Chondrocyte (in vitro differentiated cells): Measurements from ENCODE around the gene FLRT1. TPM values are rescaled to one million over a fixed set of nuclear protein-coding genes. Genes with fewer than 3 reads are reported as not detected.

Experiments used
- DNase-seq: peaks from one replicate; pipeline ENCODE4 v3.0.0; 2021; ENCODE audit warnings: mixed read lengths, low spot score
- H3K27ac Mint-ChIP-seq: one replicate; pipeline ENCODE4 v1.8.0; 2021; ENCODE audit warnings: mild to moderate bottlenecking, moderate library complexity, mixed read lengths; ENCODE audit not compliant: unreplicated experiment
- H3K27me3 Mint-ChIP-seq: 2 replicates; pipeline ENCODE4 v1.8.0; 2021; ENCODE audit warnings: low read depth, mixed read lengths
- H3K36me3 Mint-ChIP-seq: 2 replicates; pipeline ENCODE4 v1.8.0; 2021; ENCODE audit warnings: low read depth, mixed read lengths
- H3K4me1 Mint-ChIP-seq: 2 replicates; pipeline ENCODE4 v1.8.0; 2021; ENCODE audit warnings: low read depth, mild to moderate bottlenecking, mixed read lengths
- H3K4me3 Mint-ChIP-seq: one replicate; pipeline ENCODE4 v1.8.0; 2021; ENCODE audit warnings: mild to moderate bottlenecking, moderate library complexity, mixed read lengths; ENCODE audit not compliant: unreplicated experiment
- H3K9me3 Mint-ChIP-seq: 2 replicates; pipeline ENCODE4 v1.8.0; 2021; ENCODE audit warnings: low read depth, mixed read lengths
- total RNA-seq: library from RNA; stranded (reverse); gene quantifications from 3 replicates; pipeline ENCODE4 v1.2.1, GENCODE V29; 2021
- TF ChIP-seq, protein P1 (sequence below): fragments of 200-600 bp; sonication (generic); IDR thresholded peaks from 2 replicates; pipeline ENCODE4 v1.5.0; 2021; ENCODE audit warnings: antibody characterized with exemption, mild to moderate bottlenecking, moderate library complexity

The FLRT1 gene
- total RNA-seq, 1 donor from 2014 or later: 0.22 TPM

DNA sequence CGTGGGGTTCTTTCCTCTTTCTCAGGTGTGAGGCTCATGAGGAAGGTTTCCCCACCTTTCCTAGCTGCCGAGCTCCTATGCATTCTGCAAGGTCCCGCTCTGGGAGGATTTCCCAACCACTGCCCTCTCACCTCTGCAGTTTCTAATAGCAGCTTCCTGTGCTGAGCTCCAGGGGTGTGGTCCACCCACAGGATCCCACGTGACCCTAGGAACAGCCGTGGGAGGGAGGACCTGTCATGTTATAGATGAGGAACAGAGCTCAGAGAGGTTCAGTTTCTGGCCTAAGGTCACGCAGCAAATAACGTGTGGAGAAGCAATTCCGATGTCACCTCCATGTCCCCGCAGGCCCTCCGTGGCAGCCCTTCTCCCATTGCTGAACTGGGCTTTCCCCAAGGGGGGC, 38.5 kb downstream of the FLRT1 start:
- H3K4me1 Mint-ChIP-seq: no peaks in the 10 kb centered on the region
- no peak for DNase-seq
- no peak overlapping the region for H3K4me3 Mint-ChIP-seq
- H3K9me3 Mint-ChIP-seq: no peaks in the 10 kb centered on the region
- H3K36me3 Mint-ChIP-seq: no peaks in the 10 kb centered on the region
- H3K27me3 Mint-ChIP-seq: peaks cover 3% of the 10 kb centered on the region
- TF ChIP-seq, protein P1, sequence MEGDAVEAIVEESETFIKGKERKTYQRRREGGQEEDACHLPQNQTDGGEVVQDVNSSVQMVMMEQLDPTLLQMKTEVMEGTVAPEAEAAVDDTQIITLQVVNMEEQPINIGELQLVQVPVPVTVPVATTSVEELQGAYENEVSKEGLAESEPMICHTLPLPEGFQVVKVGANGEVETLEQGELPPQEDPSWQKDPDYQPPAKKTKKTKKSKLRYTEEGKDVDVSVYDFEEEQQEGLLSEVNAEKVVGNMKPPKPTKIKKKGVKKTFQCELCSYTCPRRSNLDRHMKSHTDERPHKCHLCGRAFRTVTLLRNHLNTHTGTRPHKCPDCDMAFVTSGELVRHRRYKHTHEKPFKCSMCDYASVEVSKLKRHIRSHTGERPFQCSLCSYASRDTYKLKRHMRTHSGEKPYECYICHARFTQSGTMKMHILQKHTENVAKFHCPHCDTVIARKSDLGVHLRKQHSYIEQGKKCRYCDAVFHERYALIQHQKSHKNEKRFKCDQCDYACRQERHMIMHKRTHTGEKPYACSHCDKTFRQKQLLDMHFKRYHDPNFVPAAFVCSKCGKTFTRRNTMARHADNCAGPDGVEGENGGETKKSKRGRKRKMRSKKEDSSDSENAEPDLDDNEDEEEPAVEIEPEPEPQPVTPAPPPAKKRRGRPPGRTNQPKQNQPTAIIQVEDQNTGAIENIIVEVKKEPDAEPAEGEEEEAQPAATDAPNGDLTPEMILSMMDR: no peak
- no peak overlapping the region for H3K27ac Mint-ChIP-seq

DNA sequence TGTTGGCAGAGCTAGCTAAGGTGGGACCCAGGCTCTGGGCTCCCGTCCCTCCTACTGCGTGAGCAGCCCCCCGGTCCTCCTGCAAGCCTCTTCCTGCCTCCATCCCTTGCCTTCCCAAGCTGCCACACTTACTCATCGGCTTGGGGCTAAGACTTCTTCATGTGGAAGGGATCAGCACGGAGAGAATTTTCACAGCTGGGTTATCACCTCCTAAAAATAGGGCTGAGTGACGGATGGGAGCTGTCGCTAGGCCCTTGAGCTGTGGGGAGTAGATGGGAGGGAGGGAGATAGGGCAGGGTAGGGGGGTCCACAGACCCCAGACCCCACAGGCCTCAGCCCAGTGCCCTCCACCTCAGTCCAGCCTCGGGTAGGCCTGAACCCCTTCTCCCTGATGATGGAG, 41.0 kb downstream of the FLRT1 start:
- peaks cover 7% of the 10 kb centered on the region for H3K27me3 Mint-ChIP-seq
- H3K4me1 Mint-ChIP-seq: no peaks in the 10 kb centered on the region
- no peaks in the 10 kb centered on the region for H3K36me3 Mint-ChIP-seq
- H3K27ac Mint-ChIP-seq: no peak overlapping the region
- TF ChIP-seq, protein P1: no peak
- H3K4me3 Mint-ChIP-seq: no peak overlapping the region
- DNase-seq: no peak
- H3K9me3 Mint-ChIP-seq: no peaks in the 10 kb centered on the region

DNA sequence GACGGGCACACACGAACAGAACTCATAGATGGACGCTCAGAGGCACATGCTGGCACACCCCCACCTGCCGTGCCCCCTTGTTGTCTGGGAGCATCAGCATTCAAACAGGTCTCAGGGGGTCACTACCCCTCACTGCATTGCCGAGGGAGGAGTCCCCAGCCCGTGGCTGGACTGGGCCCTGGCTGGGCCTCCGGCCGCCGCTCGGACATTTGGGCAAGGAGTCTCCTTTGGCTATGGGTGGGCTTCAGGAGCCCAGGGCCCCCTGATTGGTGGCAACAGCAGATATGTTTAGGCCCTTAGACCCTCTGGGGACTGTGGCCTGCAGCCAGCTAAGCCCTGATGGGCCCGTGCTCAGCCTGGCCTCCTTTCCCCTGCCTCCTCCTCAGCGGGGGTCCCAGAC, 41.9 kb downstream of the FLRT1 start:
- TF ChIP-seq, protein P1: no peak
- DNase-seq: no peak
- no peak overlapping the region for H3K4me3 Mint-ChIP-seq
- peaks cover 7% of the 10 kb centered on the region for H3K27me3 Mint-ChIP-seq
- H3K9me3 Mint-ChIP-seq: no peaks in the 10 kb centered on the region
- H3K4me1 Mint-ChIP-seq: no peaks in the 10 kb centered on the region
- no peaks in the 10 kb centered on the region for H3K36me3 Mint-ChIP-seq
- no peak overlapping the region for H3K27ac Mint-ChIP-seq

DNA sequence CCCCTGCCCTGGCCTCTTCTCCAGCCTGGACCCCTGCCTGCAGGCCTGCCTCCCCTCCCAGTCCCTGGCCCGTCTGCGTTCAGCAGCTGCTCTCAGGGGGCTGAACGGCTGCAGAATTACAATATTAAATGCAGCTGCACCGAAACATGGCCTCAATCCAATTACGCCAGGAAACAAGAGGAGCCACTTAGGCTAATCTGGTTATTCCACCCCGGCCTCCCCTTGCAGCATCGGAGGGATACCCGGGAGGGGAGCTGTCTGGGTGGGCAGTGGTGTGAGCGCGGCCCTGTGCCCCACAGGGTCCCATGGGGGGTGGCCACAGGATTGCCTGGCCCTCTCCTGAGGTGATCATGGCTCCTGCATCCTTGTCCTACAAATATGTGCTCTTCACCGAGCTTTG, 42.6 kb downstream of the FLRT1 start:
- no peak overlapping the region for H3K27ac Mint-ChIP-seq
- no peaks in the 10 kb centered on the region for H3K36me3 Mint-ChIP-seq
- TF ChIP-seq, protein P1: no peak
- no peaks in the 10 kb centered on the region for H3K9me3 Mint-ChIP-seq
- no peaks in the 10 kb centered on the region for H3K4me1 Mint-ChIP-seq
- no peak overlapping the region for H3K4me3 Mint-ChIP-seq
- DNase-seq: no peak
- H3K27me3 Mint-ChIP-seq: peaks cover 9% of the 10 kb centered on the region

DNA sequence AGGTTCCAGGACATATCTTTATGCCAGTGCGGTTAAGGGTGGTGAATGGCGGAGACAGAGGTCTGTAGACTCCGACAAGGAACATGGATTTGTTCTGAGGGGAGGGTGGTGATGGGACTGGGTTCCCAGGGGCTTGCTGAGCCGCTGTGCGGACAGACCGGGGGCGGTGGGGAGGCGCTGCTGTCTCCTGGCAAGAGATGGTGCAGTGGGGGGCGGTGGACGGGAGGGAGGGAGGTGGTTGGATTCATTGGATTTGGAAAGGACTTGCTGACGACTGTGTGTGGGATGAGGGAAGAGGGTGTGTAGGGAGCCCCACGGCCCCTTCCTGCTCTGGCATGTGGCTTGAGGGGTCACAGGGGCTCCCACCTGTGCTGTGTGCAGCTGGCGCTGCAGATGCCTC, 43.2 kb downstream of the FLRT1 start:
- H3K27me3 Mint-ChIP-seq: peaks cover 9% of the 10 kb centered on the region
- TF ChIP-seq, protein P1: no peak

More for the DNA sequence above, 43.2 kb downstream of the FLRT1 start:
- Mint-ChIP-seq H3K9me3 (no peaks in the 10 kb centered on the region), H3K27ac (no peak overlapping the region), H3K4me1 (no peaks in the 10 kb centered on the region), H3K4me3 (no peak overlapping the region), H3K36me3 (no peaks in the 10 kb centered on the region)
- no peak for DNase-seq
